Lower lobe of right lung (tissue), 2 donors: ENCODE data around the gene OR2C1. TPM values are rescaled to one million over a fixed set of nuclear protein-coding genes. Genes with fewer than 3 reads are reported as not detected.

ENCODE experiments used
- ATAC-seq, 2 donors: fragments of 200-7000 bp; cut with Tn5 transposase; one replicate each; pipeline ENCODE4 v1.9.1; 2020 to 2022; ENCODE audit warnings: mild to moderate bottlenecking in 2 of 2, moderate library complexity in 2 of 2
- DNase-seq: peaks from one replicate; pipeline ENCODE4 v3.0.0-alpha.2; 2020
- H3K27ac ChIP-seq: fragments of 200-600 bp; one replicate; pipeline ENCODE4 v1.8.0; 2022
- H3K27me3 ChIP-seq: fragments of 200-600 bp; one replicate; pipeline ENCODE4 v1.8.0; 2022; ENCODE audit warnings: low read depth
- H3K36me3 ChIP-seq: fragments of 200-600 bp; one replicate; pipeline ENCODE4 v1.8.0; 2022; ENCODE audit warnings: mild to moderate bottlenecking
- H3K4me1 ChIP-seq: fragments of 200-600 bp; one replicate; pipeline ENCODE4 v1.8.0; 2022
- H3K4me3 ChIP-seq: fragments of 200-600 bp; one replicate; pipeline ENCODE4 v1.8.0; 2022; ENCODE audit warnings: mild to moderate bottlenecking
- H3K9me3 ChIP-seq: fragments of 200-600 bp; one replicate; pipeline ENCODE4 v1.8.0; 2022
- CTCF ChIP-seq: fragments of 200-600 bp; IDR thresholded peaks from one replicate; pipeline ENCODE4 v1.8.0; 2022; ENCODE audit warnings: antibody characterized with exemption, mild to moderate bottlenecking
- intact Hi-C: fragments of 100-400 bp; cut with DNase I; formaldehyde crosslinking; loops from one replicate; pipeline ENCODE4 v1.11.0; 2022
- long read RNA-seq: library from polyadenylated mRNA; unstranded; transcript quantifications from one replicate; pipeline ENCODE4 v2.0.0, GENCODE V29; 2021
- total RNA-seq: library from RNA; stranded (reverse); fragmentation: NEBNext Ultra II Directional; extraction: Animal tissue kit (Norgen Biotek cat#: 25700); gene quantifications from one replicate; pipeline ENCODE4 v1.2.1, GENCODE V29; 2021
- donor health status: DM: no; HTN: yes; CAD: no; lungs with severe emphysema.

Gene OR2C1
- not detected for total RNA-seq
- long read RNA-seq, result 0 reads

GRCh38 chr16:3355589-3355988 lies at the start of gene OR2C1:
Gene OR2C1, plus strand, starts transcription at chr16:3355889. Its CDS starts 52 bp downstream, at chr16:3355941.
- Histone ChIP-seq H3K4me3 (no peak within 1 kb of the TSS), H3K4me1 (no peaks in the 10 kb centered on the region), H3K9me3 (no peaks in the 10 kb centered on the region), H3K36me3 (no peaks in the 10 kb centered on the region), H3K27me3 (peaks cover 4% of the 10 kb centered on the region), H3K27ac (no peak within 1 kb of the TSS)
- intact Hi-C loops, result no loop called here
- ATAC-seq (no peak), DNase-seq (no peak)
- no peak for TF ChIP-seq CTCF

GRCh38 chr16:3306078-3306477 lies 49.6 kb upstream of the OR2C1 start:
- no peak for TF ChIP-seq CTCF
- intact Hi-C loops, result no loop called here
- ATAC-seq, result no peak
- Histone ChIP-seq H3K27ac (peak overlapping the region; percentile 92), H3K9me3 (peaks cover 69% of the 10 kb centered on the region), H3K27me3 (no peaks in the 10 kb centered on the region), H3K4me1 (peaks cover 15% of the 10 kb centered on the region), H3K36me3 (peaks cover 12% of the 10 kb centered on the region), H3K4me3 (peak overlapping the region; percentile 75)
- no peak for DNase-seq

GRCh38 chr16:3311496-3311895 lies 44.2 kb upstream of the OR2C1 start:
- no peak for TF ChIP-seq CTCF
- no peak overlapping the region for H3K27ac ChIP-seq
- peaks cover 29% of the 10 kb centered on the region for H3K36me3 ChIP-seq
- intact Hi-C loops, result no loop called here
- peaks cover 2% of the 10 kb centered on the region for H3K4me1 ChIP-seq
- H3K4me3 ChIP-seq, result no peak overlapping the region
- peaks cover 96% of the 10 kb centered on the region for H3K9me3 ChIP-seq
- no peaks in the 10 kb centered on the region for H3K27me3 ChIP-seq
- DNase-seq (no peak), ATAC-seq (no peak)

GRCh38 chr16:3317315-3317999 lies 38.2 kb upstream of the OR2C1 start:
- H3K27ac ChIP-seq, result no peak overlapping the region
- no peak for DNase-seq
- ATAC-seq, result no peak
- no peak overlapping the region for H3K4me3 ChIP-seq
- H3K27me3 ChIP-seq, result no peaks in the 10 kb centered on the region
- intact Hi-C loops, result no loop called here
- peaks cover 32% of the 10 kb centered on the region for H3K36me3 ChIP-seq
- no peaks in the 10 kb centered on the region for H3K4me1 ChIP-seq
- H3K9me3 ChIP-seq, result peaks cover 99% of the 10 kb centered on the region
- TF ChIP-seq CTCF, result no peak

GRCh38 chr16:3321816-3322215 lies 33.9 kb upstream of the OR2C1 start:
- no peak overlapping the region for H3K4me3 ChIP-seq
- intact Hi-C loops, result no loop called here
- no peak for TF ChIP-seq CTCF
- ATAC-seq, result no peak
- H3K27me3 ChIP-seq, result no peaks in the 10 kb centered on the region
- H3K4me1 ChIP-seq, result no peaks in the 10 kb centered on the region
- no peak for DNase-seq
- H3K9me3 ChIP-seq, result peaks cover 83% of the 10 kb centered on the region
- no peak overlapping the region for H3K27ac ChIP-seq
- peaks cover 12% of the 10 kb centered on the region for H3K36me3 ChIP-seq
